H1 (cell line): ENCODE measurements around the gene UBL4B.
"Not testable (repeated sequence)": the region's sequence is repeated elsewhere in the genome, so short reads cannot be mapped to it uniquely, and the experiment has no call there.

Experiments
- CHD1 ChIP-seq: IDR thresholded peaks from 2 replicates; pipeline ENCODE4 v1.6.1; 2012; ENCODE audit warnings: low read depth, low read length, improper control_type of control experiment
- CTCF ChIP-seq, 3 experiments: IDR thresholded peaks; 1 replicate in 2 of 3; 2 replicates in 1 of 3; pipeline versions ENCODE4 v1.5.1 to v1.6.1; 2011; ENCODE audit warnings: low read length in 3 of 3, mild to moderate bottlenecking in 3 of 3, inconsistent platforms in 2 of 3, low read depth in 1 of 3, moderate library complexity in 1 of 3; ENCODE audit not compliant: insufficient read depth in 1 of 3; ENCODE audit errors: control extremely low read depth in 1 of 3
- EP300 ChIP-seq, 2 experiments: IDR thresholded peaks; 1 replicate in 1 of 2; 2 replicates in 1 of 2; pipeline ENCODE4 v1.6.1; 2011 to 2012; ENCODE audit warnings: low read depth in 2 of 2, low read length in 2 of 2, mild to moderate bottlenecking in 2 of 2, borderline replicate concordance in 1 of 2, inconsistent platforms in 1 of 2, moderate library complexity in 1 of 2
- POLR2AphosphoS5 ChIP-seq: IDR thresholded peaks from 2 replicates; pipeline ENCODE4 v1.6.1; 2011; ENCODE audit warnings: low read depth, low read length
- SIN3A ChIP-seq, 2 experiments: IDR thresholded peaks in 1 of 2; conservative IDR thresholded peaks in 1 of 2; 2 replicates each; pipeline ENCODE4 v1.6.1; 2011 to 2012; ENCODE audit warnings: low read length in 2 of 2, improper control_type of control experiment in 1 of 2, low read depth in 1 of 2, mild to moderate bottlenecking in 1 of 2
- TEAD4 ChIP-seq: IDR thresholded peaks from 2 replicates; pipeline ENCODE4 v1.6.1; 2012; ENCODE audit warnings: low read depth, low read length, inconsistent platforms, mixed read lengths

GRCh38 chr1:110079995-110080394 is 32.2 kb upstream of the UBL4B start:
- not testable (repeated sequence) for TF ChIP-seq EP300 (IDR thresholded peaks at IDR 0.05; ENCODE audit: borderline replicate concordance in 1 of 2, low read depth in 2 of 2, low read length in 2 of 2); SIN3A (conservative IDR thresholded peaks at IDR 0.05 in 1 of 2, IDR thresholded peaks at IDR 0.05 in 1 of 2; ENCODE audit: low read depth in 1 of 2, low read length in 2 of 2); POLR2AphosphoS5; TEAD4; CHD1; CTCF (IDR thresholded peaks at IDR 0.05; ENCODE audit: control extremely low read depth in 1 of 3, insufficient read depth in 1 of 3, low read depth in 1 of 3, low read length in 3 of 3)
